ENCODE data around the gene HHATL. TPM values are rescaled to one million over a fixed set of nuclear protein-coding genes. Genes with fewer than 3 reads are reported as not detected.
"Not testable (repeated sequence)": the region's sequence is repeated elsewhere in the genome, so short reads cannot be mapped to it uniquely, and the experiment has no call there.

Gene HHATL
- total RNA-seq, 1 experiment from 2014 or later, result 0.92 TPM

DNA sequence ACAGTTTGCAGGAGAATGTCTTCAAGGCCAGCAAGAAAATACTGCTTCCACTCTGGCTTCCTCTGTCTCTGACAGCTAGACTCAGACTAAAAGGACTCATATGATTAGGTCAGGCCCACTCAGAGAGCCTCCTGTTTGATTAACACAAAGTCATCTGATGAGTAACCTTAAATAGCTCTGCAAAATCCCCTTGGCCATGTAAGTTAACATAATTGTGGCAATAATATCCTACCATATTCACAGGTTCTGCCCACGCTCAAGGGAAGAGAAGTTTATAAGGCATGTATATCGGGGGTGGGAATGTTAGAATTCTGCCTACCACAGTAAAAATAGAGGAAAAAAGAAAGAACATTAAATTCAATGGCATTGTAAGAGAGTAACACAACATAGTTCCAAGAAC is 20.6 kb upstream of the HHATL start (continued):
- TF ChIP-seq, protein P1, sequence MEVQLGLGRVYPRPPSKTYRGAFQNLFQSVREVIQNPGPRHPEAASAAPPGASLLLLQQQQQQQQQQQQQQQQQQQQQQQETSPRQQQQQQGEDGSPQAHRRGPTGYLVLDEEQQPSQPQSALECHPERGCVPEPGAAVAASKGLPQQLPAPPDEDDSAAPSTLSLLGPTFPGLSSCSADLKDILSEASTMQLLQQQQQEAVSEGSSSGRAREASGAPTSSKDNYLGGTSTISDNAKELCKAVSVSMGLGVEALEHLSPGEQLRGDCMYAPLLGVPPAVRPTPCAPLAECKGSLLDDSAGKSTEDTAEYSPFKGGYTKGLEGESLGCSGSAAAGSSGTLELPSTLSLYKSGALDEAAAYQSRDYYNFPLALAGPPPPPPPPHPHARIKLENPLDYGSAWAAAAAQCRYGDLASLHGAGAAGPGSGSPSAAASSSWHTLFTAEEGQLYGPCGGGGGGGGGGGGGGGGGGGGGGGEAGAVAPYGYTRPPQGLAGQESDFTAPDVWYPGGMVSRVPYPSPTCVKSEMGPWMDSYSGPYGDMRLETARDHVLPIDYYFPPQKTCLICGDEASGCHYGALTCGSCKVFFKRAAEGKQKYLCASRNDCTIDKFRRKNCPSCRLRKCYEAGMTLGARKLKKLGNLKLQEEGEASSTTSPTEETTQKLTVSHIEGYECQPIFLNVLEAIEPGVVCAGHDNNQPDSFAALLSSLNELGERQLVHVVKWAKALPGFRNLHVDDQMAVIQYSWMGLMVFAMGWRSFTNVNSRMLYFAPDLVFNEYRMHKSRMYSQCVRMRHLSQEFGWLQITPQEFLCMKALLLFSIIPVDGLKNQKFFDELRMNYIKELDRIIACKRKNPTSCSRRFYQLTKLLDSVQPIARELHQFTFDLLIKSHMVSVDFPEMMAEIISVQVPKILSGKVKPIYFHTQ (CRISPR knock-in tag; IDR thresholded peaks at IDR 0.05), result no peak
- no peak for TF ChIP-seq ZNF416 (CRISPR knock-in tag; IDR thresholded peaks at IDR 0.05)

DNA sequence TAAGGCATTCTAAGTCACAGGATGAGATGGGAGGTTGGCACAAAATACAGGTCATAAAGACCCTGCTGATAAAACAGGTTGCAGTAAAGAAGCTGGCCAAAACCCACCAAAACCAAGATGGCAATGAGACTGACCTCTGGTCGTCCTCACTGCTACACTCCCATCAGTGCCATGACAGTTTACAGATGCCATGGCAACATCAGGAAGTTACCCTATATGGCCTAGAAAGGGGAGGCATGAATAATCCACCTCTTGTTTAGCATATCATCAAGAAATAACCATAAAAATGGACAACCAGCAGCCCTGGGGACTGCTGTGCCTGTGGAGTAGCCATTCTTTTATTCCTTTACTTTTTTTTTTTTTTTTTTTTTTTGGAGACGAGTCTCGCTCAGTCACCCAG is 19.8 kb upstream of the HHATL start:
- DNase-seq (ENCODE audit: low spot score); H3K4me1 Mint-ChIP-seq; H3K9me3 Mint-ChIP-seq; POLR2A ChIA-PET; H3K4me3 Mint-ChIP-seq; H3K27ac Mint-ChIP-seq; ATAC-seq; H3K36me3 Mint-ChIP-seq; H3K27me3 Mint-ChIP-seq (ENCODE audit: low read depth): not testable (repeated sequence)
- CTCF ChIA-PET, result interaction anchor here (1.6 to 1.9 kb wide), 2 partner anchors 11 to 27 kb away, joined by 5 to 7 read pairs; no protein-coding TSS in a partner anchor

DNA sequence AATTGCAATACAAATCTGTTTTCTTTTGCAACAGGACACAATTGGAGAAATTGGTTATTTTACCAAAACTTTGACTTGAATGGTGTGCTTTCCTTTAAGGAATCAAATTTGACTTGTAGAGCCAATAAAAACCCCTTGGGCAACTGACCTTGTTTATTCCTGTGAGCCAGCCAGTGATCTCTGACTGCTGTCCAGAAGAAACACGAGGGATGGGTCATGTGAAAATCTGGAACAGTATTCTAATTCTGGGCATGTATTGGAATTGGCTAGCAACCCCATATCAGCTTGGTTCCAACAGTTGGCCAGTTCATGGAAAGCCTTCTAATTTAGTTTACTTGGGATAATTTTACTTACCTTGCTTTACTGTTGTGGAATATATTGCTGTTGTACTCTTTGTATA is 19.1 kb upstream of the HHATL start:
- no peak overlapping the region for H3K4me3 Mint-ChIP-seq
- peaks cover 9% of the 10 kb centered on the region for H3K9me3 Mint-ChIP-seq
- ATAC-seq, result no peak
- POLR2A ChIA-PET, result no interaction called here
- no peak overlapping the region for H3K27ac Mint-ChIP-seq
- H3K27me3 Mint-ChIP-seq (ENCODE audit: low read depth), result no peaks in the 10 kb centered on the region
- CTCF ChIA-PET, result interaction anchor here (1.9 kb wide), 1 partner anchor 10 kb away, joined by 7 read pairs; no protein-coding TSS in a partner anchor
- TF ChIP-seq KAT7 (CRISPR knock-in tag; IDR thresholded peaks at IDR 0.05; ENCODE audit: borderline replicate concordance) (no peak), NR3C1 (CRISPR knock-in tag; conservative IDR thresholded peaks at IDR 0.05; ENCODE audit: low read depth) (no peak), ELF4 (CRISPR knock-in tag; IDR thresholded peaks at IDR 0.05; ENCODE audit: low read depth) (no peak), EMX1 (CRISPR knock-in tag; IDR thresholded peaks at IDR 0.05) (no peak), ZBTB21 (CRISPR knock-in tag; IDR thresholded peaks at IDR 0.05; ENCODE audit: borderline replicate concordance) (no peak), JAZF1 (CRISPR knock-in tag; IDR thresholded peaks at IDR 0.05) (no peak), ZNF416 (CRISPR knock-in tag; IDR thresholded peaks at IDR 0.05) (no peak), ZNF423 (CRISPR knock-in tag; IDR thresholded peaks at IDR 0.05) (no peak), ZNF263 (CRISPR knock-in tag; IDR thresholded peaks at IDR 0.05; ENCODE audit: low read depth) (no peak)
- TF ChIP-seq, protein P2, sequence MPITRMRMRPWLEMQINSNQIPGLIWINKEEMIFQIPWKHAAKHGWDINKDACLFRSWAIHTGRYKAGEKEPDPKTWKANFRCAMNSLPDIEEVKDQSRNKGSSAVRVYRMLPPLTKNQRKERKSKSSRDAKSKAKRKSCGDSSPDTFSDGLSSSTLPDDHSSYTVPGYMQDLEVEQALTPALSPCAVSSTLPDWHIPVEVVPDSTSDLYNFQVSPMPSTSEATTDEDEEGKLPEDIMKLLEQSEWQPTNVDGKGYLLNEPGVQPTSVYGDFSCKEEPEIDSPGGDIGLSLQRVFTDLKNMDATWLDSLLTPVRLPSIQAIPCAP (CRISPR knock-in tag; IDR thresholded peaks at IDR 0.05), result no peak
- TF ChIP-seq, protein P3, sequence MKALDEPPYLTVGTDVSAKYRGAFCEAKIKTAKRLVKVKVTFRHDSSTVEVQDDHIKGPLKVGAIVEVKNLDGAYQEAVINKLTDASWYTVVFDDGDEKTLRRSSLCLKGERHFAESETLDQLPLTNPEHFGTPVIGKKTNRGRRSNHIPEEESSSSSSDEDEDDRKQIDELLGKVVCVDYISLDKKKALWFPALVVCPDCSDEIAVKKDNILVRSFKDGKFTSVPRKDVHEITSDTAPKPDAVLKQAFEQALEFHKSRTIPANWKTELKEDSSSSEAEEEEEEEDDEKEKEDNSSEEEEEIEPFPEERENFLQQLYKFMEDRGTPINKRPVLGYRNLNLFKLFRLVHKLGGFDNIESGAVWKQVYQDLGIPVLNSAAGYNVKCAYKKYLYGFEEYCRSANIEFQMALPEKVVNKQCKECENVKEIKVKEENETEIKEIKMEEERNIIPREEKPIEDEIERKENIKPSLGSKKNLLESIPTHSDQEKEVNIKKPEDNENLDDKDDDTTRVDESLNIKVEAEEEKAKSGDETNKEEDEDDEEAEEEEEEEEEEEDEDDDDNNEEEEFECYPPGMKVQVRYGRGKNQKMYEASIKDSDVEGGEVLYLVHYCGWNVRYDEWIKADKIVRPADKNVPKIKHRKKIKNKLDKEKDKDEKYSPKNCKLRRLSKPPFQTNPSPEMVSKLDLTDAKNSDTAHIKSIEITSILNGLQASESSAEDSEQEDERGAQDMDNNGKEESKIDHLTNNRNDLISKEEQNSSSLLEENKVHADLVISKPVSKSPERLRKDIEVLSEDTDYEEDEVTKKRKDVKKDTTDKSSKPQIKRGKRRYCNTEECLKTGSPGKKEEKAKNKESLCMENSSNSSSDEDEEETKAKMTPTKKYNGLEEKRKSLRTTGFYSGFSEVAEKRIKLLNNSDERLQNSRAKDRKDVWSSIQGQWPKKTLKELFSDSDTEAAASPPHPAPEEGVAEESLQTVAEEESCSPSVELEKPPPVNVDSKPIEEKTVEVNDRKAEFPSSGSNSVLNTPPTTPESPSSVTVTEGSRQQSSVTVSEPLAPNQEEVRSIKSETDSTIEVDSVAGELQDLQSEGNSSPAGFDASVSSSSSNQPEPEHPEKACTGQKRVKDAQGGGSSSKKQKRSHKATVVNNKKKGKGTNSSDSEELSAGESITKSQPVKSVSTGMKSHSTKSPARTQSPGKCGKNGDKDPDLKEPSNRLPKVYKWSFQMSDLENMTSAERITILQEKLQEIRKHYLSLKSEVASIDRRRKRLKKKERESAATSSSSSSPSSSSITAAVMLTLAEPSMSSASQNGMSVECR (CRISPR knock-in tag; IDR thresholded peaks at IDR 0.05; ENCODE audit: borderline replicate concordance), result no peak
- peaks cover 4% of the 10 kb centered on the region; the same call in 1 of the 2 replicates for H3K36me3 Mint-ChIP-seq
- no peaks in the 10 kb centered on the region for H3K4me1 Mint-ChIP-seq
- no peak for DNase-seq (ENCODE audit: low spot score)

DNA sequence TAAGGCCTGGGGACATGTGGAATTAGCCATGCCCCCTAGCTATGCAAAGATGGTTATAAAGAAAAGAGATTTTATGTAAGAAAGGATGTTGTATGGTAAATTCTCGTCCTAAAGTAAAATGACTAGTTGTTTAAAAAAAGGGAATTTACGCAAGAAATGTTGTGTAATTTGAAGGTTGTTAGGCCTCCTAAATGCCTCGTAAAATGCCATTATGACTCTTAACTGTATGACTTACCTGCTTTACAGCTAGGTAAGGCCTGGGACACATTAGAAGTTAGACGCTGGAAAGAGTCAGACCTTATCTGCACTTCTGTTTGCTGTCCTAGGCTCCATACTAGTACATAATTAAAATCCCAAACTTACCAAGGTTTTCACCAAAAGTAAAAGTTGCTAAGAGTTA is 17.5 kb upstream of the HHATL start:
- Mint-ChIP-seq H3K27me3 (ENCODE audit: low read depth) (no peaks in the 10 kb centered on the region), H3K4me1 (no peaks in the 10 kb centered on the region), H3K4me3 (no peak overlapping the region), H3K27ac (no peak overlapping the region), H3K9me3 (peaks cover 9% of the 10 kb centered on the region), H3K36me3 (peaks cover 4% of the 10 kb centered on the region; the same call in 1 of the 2 replicates)
- TF ChIP-seq ZNF232 (CRISPR knock-in tag; IDR thresholded peaks at IDR 0.05) (no peak), PRRX2 (CRISPR knock-in tag; IDR thresholded peaks at IDR 0.05) (no peak)
- TF ChIP-seq, protein P2 (CRISPR knock-in tag; IDR thresholded peaks at IDR 0.05), result no peak
- TF ChIP-seq, protein P4, sequence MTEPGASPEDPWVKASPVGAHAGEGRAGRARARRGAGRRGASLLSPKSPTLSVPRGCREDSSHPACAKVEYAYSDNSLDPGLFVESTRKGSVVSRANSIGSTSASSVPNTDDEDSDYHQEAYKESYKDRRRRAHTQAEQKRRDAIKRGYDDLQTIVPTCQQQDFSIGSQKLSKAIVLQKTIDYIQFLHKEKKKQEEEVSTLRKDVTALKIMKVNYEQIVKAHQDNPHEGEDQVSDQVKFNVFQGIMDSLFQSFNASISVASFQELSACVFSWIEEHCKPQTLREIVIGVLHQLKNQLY (CRISPR knock-in tag; IDR thresholded peaks at IDR 0.05), result no peak
- TF ChIP-seq, protein P5, sequence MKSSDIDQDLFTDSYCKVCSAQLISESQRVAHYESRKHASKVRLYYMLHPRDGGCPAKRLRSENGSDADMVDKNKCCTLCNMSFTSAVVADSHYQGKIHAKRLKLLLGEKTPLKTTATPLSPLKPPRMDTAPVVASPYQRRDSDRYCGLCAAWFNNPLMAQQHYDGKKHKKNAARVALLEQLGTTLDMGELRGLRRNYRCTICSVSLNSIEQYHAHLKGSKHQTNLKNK (CRISPR knock-in tag; IDR thresholded peaks at IDR 0.05), result no peak
- no peak for ATAC-seq
- ChIA-PET CTCF (interaction anchor here (0.9 to 1.2 kb wide), 2 partner anchors 9 to 13 kb away, joined by 3 to 4 read pairs; no protein-coding TSS in a partner anchor), POLR2A (no interaction called here)
- DNase-seq (ENCODE audit: low spot score), result no peak
